CD4-positive, alpha-beta T cell treated with Interleukin-17A for 1 hour (primary cell): ENCODE results near the gene CD80.

Experiments used
- DNase-seq: peaks from one replicate; pipeline ENCODE4 v3.0.0-alpha.2; 2020

CD80 gene

DNA sequence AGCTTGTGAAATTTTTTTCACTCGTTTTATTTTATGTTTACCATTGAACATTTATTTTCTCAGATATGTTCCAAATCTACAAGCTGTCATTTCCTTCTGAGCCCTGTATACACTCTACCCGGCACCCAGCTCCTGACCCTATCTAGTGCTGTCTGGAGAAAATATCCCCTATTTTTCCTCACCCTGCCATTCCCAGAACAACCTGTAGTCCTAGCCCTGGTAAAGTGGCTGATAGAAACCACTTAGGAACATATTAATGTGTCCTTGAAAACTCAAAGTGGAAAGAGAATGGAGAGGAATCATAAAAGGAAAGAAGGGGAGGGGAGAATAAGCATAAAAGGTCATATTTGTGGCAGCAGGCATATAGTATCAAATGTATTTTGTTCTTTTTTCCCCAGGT, 69.3 kb downstream of the CD80 start:
- DNase-seq = no peak

DNA sequence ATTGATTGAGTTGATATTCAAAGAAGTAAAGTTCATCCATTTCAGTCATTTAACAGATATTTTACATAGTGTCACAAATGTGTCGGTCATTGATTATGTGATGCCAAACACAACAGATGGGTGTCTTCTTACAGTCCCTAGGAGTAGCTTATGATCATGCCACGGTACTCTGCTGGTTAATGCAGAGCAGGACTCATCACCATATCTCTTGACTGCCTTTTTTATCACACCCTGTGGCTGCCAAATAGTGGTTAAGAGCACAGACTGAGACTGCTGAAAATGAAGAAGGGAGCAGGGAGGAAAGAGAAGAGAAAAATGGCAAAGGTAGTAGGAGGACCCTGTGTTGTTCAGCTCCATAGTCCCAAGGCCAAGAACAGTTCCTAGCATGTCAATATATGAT, 73.9 kb downstream of the CD80 start:
- no peak for DNase-seq

DNA sequence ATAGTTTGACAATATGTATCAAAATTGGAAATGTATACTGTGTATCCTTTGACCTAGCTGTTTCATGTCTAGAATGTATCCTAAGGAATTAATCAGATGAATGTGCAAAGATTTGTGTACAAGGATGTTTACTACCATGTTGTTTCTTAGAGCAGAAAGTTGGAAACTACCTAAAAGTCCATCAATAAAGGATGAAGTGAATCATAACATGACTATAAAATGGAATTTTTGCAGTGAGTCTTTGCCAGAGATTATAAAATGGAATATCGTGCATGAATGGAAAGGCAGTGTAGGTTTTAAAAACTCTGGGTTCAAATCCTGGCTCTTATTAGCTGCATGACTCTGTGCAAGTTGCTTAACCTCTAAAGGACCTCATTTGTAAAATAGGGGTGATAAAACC, 76.3 kb downstream of the CD80 start:
- DNase-seq = no peak

DNA sequence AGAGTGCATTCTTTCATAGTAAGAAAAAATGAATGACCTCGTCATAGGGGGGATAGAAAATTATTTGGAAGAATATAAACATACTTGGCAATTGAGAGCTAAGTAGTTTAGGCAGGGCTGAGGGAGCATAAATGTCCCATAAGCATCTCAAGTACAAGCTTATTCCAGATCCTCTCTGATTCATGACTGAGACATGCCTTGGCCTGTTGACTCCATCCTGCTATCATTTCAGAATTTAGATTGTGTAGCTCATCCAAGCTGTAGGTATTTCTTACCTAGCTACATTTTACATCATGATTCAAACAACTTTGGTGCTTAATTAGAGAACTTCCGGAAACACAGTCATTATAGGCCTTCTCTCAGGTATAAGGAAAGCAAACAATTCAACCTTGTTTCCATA, 78.3 kb downstream of the CD80 start:
- no peak for DNase-seq
